ENCODE results near the gene PKNOX2. TPM values are rescaled to one million over a fixed set of nuclear protein-coding genes. Genes with fewer than 3 reads are reported as not detected.
A peak's percentile ranks its signal among the peaks of the same experiment; 100 is the strongest.

Gene PKNOX2
- polyA plus RNA-seq, 1 donor, result 3.6 TPM

DNA sequence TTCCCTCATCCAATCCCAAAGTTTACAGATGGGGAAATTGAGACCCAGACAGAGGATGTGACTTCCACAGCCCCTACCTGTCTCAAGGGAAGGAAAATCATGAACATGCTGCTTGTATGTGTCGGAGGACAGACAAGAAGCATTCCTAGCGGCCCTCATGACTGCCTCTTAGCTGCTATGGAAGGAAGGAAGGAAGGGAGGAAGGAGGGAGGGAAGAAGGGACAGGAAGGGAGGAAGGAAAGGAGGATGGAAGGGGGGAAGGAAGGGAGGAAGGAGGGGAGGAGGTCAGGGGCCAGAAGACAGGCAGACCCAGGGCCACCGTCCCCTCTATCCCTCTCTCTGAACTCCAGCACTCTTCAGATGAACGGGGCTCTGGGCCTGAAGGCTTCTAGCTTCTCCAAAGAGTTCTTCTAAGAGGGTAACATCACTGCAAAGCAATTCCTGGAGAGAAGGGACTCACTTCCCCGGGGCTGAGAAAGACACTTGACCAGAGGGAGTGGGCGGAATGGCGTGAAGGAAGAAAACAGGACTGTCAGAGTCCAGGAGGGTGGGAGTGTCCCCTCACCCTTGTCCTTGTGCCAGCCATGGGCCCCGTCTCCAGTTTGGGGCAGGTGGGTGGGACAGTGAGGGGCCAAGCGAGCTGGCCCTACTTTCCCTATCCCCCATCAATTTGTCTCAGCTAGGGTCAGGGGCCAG, 182.2 kb downstream of the PKNOX2 start:
- Histone ChIP-seq H3K27ac (ENCODE audit: low read length) (no peak overlapping the region), H3K4me1 (ENCODE audit: control insufficient read depth, insufficient read depth, low read length) (peaks cover 2% of the 10 kb centered on the region), H3K9me3 (ENCODE audit: control insufficient read depth, low read depth, low read length) (no peaks in the 10 kb centered on the region), H3K4me3 (ENCODE audit: low read length) (no peak overlapping the region), H3K36me3 (ENCODE audit: control insufficient read depth, insufficient read depth, low read length) (no peaks in the 10 kb centered on the region), H3K27me3 (ENCODE audit: control insufficient read depth, insufficient read depth, low read length) (peaks cover 21% of the 10 kb centered on the region)
- DNase-seq, result no peak
- whole genome bisulfite sequencing (ENCODE audit: insufficient coverage, low lambda C conversion rate), result no CpG with 5 or more reads among the region's 9 CpGs

- H3K27me3 ChIP-seq (ENCODE audit: control insufficient read depth, insufficient read depth, low read length), result peaks cover 25% of the 10 kb centered on the region
- no peaks in the 10 kb centered on the region for H3K9me3 ChIP-seq (ENCODE audit: control insufficient read depth, low read depth, low read length)
- H3K4me1 ChIP-seq (ENCODE audit: control insufficient read depth, insufficient read depth, low read length), result peaks cover 2% of the 10 kb centered on the region
- no peaks in the 10 kb centered on the region for H3K36me3 ChIP-seq (ENCODE audit: control insufficient read depth, insufficient read depth, low read length)
- WGBS (ENCODE audit: insufficient coverage, low lambda C conversion rate), result no CpG with 5 or more reads among the region's 2 CpGs
- DNase-seq, result no peak
- no peak overlapping the region for H3K27ac ChIP-seq (ENCODE audit: low read length)
- H3K4me3 ChIP-seq (ENCODE audit: low read length), result no peak overlapping the region
These were observed 182.7 kb downstream of the PKNOX2 start for GRCh38 chr11:125347261-125347585.

- H3K4me1 ChIP-seq (ENCODE audit: control insufficient read depth, insufficient read depth, low read length), result peaks cover 2% of the 10 kb centered on the region
These were observed 183.6 kb downstream of the PKNOX2 start for GRCh38 chr11:125348141-125348651.

DNA sequence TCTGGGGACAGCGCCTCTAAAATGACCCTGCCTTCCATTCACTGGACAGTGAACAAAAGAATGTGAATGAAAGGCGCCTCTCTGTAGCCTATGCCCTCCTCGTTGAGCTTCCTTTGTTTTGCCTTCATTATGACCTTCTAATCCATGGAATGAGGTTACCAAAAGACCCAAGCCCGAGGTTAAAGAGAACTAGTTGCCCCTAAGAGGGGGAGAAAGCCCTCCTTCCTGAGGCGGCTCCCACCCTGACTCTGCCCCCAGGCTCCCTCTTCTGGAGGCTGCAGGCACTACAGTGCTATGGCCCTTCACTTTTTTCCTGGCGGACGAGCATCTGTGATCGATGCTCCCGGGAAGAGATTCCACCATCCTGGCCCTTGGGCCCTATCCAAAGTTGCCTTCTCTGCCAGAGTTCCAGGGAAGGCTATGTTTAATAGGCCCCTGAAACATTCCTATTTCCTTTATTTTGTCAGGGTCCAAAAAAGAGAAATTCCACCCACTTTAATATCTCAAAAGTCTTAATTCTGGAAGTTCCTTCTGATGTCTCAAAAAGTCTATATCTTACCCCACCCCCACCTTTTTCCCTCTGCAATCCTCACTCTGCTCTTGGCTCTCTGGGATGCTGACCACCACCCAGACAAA, 184.2 kb downstream of the PKNOX2 start:
- Histone ChIP-seq H3K4me3 (ENCODE audit: low read length) (no peak overlapping the region), H3K27me3 (ENCODE audit: control insufficient read depth, insufficient read depth, low read length) (peaks cover 26% of the 10 kb centered on the region), H3K4me1 (ENCODE audit: control insufficient read depth, insufficient read depth, low read length) (peaks cover 2% of the 10 kb centered on the region), H3K9me3 (ENCODE audit: control insufficient read depth, low read depth, low read length) (no peaks in the 10 kb centered on the region), H3K36me3 (ENCODE audit: control insufficient read depth, insufficient read depth, low read length) (no peaks in the 10 kb centered on the region), H3K27ac (ENCODE audit: low read length) (no peak overlapping the region)
- no CpG with 5 or more reads among the region's 9 CpGs for WGBS (ENCODE audit: insufficient coverage, low lambda C conversion rate)
- DNase-seq, result no peak

More at GRCh38 chr11:125348141-125348651, 183.6 kb downstream of the PKNOX2 start:
- H3K36me3 ChIP-seq (ENCODE audit: control insufficient read depth, insufficient read depth, low read length), result no peaks in the 10 kb centered on the region
- H3K27ac ChIP-seq (ENCODE audit: low read length), result no peak overlapping the region
- WGBS (ENCODE audit: insufficient coverage, low lambda C conversion rate), result 80% methylated on average over 1 of the region's 13 CpGs
- H3K4me3 ChIP-seq (ENCODE audit: low read length), result no peak overlapping the region
- no peak for DNase-seq
- peaks cover 26% of the 10 kb centered on the region for H3K27me3 ChIP-seq (ENCODE audit: control insufficient read depth, insufficient read depth, low read length)
- no peaks in the 10 kb centered on the region for H3K9me3 ChIP-seq (ENCODE audit: control insufficient read depth, low read depth, low read length)

GRCh38 chr11:125350206-125351032, 185.9 kb downstream of the PKNOX2 start:
- H3K9me3 ChIP-seq (ENCODE audit: control insufficient read depth, low read depth, low read length), result no peaks in the 10 kb centered on the region
- no peak overlapping the region for H3K4me3 ChIP-seq (ENCODE audit: low read length)
- WGBS (ENCODE audit: insufficient coverage, low lambda C conversion rate), result no CpG with 5 or more reads among the region's 21 CpGs
- no peak for DNase-seq
- peaks cover 2% of the 10 kb centered on the region for H3K4me1 ChIP-seq (ENCODE audit: control insufficient read depth, insufficient read depth, low read length)
- H3K27ac ChIP-seq (ENCODE audit: low read length), result no peak overlapping the region
- peaks cover 26% of the 10 kb centered on the region for H3K27me3 ChIP-seq (ENCODE audit: control insufficient read depth, insufficient read depth, low read length)
- no peaks in the 10 kb centered on the region for H3K36me3 ChIP-seq (ENCODE audit: control insufficient read depth, insufficient read depth, low read length)

- no peak overlapping the region for H3K27ac ChIP-seq (ENCODE audit: low read length)
- H3K27me3 ChIP-seq (ENCODE audit: control insufficient read depth, insufficient read depth, low read length), result peaks cover 26% of the 10 kb centered on the region
- peaks cover 2% of the 10 kb centered on the region for H3K4me1 ChIP-seq (ENCODE audit: control insufficient read depth, insufficient read depth, low read length)
- peak overlapping the region; percentile 10 for H3K4me3 ChIP-seq (ENCODE audit: low read length)
- no peaks in the 10 kb centered on the region for H3K36me3 ChIP-seq (ENCODE audit: control insufficient read depth, insufficient read depth, low read length)
- DNase-seq, result peak in 1 of 2 donors; percentile 34
- no CpG with 5 or more reads among the region's 32 CpGs for WGBS (ENCODE audit: insufficient coverage, low lambda C conversion rate)
- H3K9me3 ChIP-seq (ENCODE audit: control insufficient read depth, low read depth, low read length), result no peaks in the 10 kb centered on the region
These were observed 186.7 kb downstream of the PKNOX2 start for GRCh38 chr11:125351033-125351867.

DNA sequence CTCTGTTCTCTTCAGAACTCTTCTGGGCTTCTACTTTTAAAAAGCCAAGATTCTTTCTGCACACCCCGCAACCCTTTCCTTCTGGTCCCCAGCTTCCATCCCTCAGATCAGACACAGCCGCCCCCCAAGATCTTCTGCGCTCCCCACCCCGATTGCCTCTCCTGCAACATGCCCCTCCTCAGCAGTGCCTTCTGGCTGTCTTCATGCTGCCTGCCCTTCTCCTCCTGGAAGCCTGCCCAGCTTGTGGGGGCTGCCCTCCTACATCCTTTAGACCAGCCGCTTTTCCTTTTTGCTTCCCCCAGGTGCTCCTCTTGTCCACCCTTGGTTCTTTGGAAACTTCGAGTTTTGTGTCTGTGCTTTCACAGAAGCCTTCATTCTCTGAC, 187.3 kb downstream of the PKNOX2 start:
- no peaks in the 10 kb centered on the region for H3K9me3 ChIP-seq (ENCODE audit: control insufficient read depth, low read depth, low read length)
- no peak for DNase-seq
- no peaks in the 10 kb centered on the region for H3K36me3 ChIP-seq (ENCODE audit: control insufficient read depth, insufficient read depth, low read length)
- H3K4me3 ChIP-seq (ENCODE audit: low read length), result no peak overlapping the region
- no peak overlapping the region for H3K27ac ChIP-seq (ENCODE audit: low read length)
- H3K27me3 ChIP-seq (ENCODE audit: control insufficient read depth, insufficient read depth, low read length), result peaks cover 26% of the 10 kb centered on the region
- H3K4me1 ChIP-seq (ENCODE audit: control insufficient read depth, insufficient read depth, low read length), result peaks cover 2% of the 10 kb centered on the region
- WGBS (ENCODE audit: insufficient coverage, low lambda C conversion rate), result 89% methylated on average over 4 of the region's 6 CpGs

DNA sequence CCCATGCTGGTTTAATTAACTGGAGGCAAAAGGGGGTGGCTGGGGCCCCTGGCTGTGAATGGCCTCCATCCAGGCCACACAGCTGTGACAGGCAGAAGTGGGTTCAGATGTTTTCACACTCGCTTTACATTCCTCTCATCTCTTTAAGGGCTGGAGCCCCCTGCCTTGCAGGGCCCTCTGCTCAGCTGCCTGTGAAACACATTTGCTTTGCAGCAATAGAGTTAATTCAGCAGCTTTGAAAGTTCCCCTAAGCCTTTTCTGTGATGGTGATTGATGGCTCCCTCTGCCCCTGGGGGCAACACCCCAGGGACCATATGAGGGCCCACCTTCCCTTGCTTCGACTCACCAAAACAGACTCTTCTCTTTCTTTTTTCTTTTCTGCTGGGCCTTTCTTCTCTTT, 192.2 kb downstream of the PKNOX2 start:
- no peak for DNase-seq
- no peak overlapping the region for H3K27ac ChIP-seq (ENCODE audit: low read length)
- no peak overlapping the region for H3K4me3 ChIP-seq (ENCODE audit: low read length)
- H3K36me3 ChIP-seq (ENCODE audit: control insufficient read depth, insufficient read depth, low read length), result no peaks in the 10 kb centered on the region
- H3K9me3 ChIP-seq (ENCODE audit: control insufficient read depth, low read depth, low read length), result no peaks in the 10 kb centered on the region
- WGBS (ENCODE audit: insufficient coverage, low lambda C conversion rate), result 33% methylated on average over 1 of the region's 2 CpGs
- H3K4me1 ChIP-seq (ENCODE audit: control insufficient read depth, insufficient read depth, low read length), result no peaks in the 10 kb centered on the region
- H3K27me3 ChIP-seq (ENCODE audit: control insufficient read depth, insufficient read depth, low read length), result peaks cover 7% of the 10 kb centered on the region

DNA sequence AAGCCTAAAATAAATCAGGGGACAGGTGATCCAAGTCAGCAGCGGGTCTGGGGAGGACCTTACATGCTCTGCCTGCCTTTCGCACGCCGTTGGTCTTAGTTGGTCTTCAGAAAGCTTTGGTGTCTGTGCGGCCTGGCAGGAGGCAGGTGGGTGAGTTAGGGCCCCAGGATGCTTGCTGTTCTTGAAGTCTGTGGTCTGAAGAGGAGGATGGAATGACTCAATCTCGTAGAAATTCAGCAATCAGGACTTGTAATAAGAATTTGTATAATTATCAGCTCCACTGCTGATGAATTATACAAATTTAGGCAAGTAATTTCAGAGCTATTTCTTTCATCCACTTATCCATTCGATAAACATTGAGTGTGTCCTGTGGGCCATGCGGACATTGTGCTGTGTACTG, 193.0 kb downstream of the PKNOX2 start:
- WGBS (ENCODE audit: insufficient coverage, low lambda C conversion rate), result no CpG with 5 or more reads among the region's 8 CpGs
- no peaks in the 10 kb centered on the region for H3K9me3 ChIP-seq (ENCODE audit: control insufficient read depth, low read depth, low read length)
- no peak for DNase-seq
- peaks cover under 1% of the 10 kb centered on the region for H3K27me3 ChIP-seq (ENCODE audit: control insufficient read depth, insufficient read depth, low read length)
- H3K36me3 ChIP-seq (ENCODE audit: control insufficient read depth, insufficient read depth, low read length), result no peaks in the 10 kb centered on the region
- H3K4me1 ChIP-seq (ENCODE audit: control insufficient read depth, insufficient read depth, low read length), result no peaks in the 10 kb centered on the region
- no peak overlapping the region for H3K27ac ChIP-seq (ENCODE audit: low read length)
- H3K4me3 ChIP-seq (ENCODE audit: low read length), result no peak overlapping the region

Measured in large intestine (tissue), 3 donors.